ENCODE measurements around the gene GPRIN2.

DNA sequence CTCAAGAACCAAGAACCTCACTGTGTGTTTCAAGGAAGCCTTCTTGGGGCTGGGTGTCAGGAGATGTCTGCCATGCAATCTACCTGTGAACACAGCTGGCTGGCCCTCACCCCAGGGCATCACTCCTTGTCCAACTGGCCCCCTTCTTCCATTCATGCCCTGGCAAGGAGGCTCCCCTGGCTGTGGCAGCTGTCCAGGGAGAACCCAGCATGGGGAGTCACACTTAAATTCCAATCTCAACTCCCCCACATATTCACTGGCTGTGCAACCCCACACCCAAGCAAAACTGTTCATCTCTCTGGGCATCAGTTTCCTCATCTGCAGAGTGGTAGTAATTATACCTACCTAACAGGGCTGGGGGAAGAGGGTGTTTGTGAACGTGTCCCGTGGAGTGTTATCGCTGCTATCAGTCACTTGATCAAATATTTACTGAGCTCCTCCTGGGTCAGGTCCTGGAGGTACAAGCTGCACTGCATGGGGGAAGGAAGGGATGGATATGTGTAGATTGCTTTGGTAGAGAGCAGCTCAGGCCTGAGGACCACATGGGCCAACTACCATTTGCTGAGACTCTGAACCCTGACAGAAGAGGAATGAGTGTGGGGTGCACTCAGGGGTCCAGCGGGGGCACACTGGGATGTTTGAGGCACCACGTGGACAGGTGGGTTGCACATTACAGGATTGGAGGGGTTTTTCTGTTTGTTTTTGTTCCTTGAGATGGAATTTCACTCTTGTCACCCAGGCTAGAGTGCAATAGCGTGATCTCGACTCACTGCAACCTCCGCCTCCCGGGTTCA lies 2.1 kb upstream of the GPRIN2 start:
- no peak for TF ChIP-seq POLR2A (IDR thresholded peaks at IDR 0.05; ENCODE audit: low read length)
- no peak for TF ChIP-seq GATA1 (IDR thresholded peaks at IDR 0.05; ENCODE audit: low read depth, low read length)

All from erythroblast (primary cell).